Gastroesophageal sphincter (tissue), 3 donors: ENCODE data around the gene CPED1.

ENCODE experiments used
- CTCF ChIP-seq, 4 experiments: fragments of 200-600 bp in 2 of 4; fragments of 450-650 bp in 2 of 4; sonication (generic) in 1 of 4; IDR thresholded peaks; one replicate each; pipeline ENCODE4 v1.5.1; 2017 to 2019; ENCODE audit warnings: antibody characterized with exemption in 4 of 4, mild to moderate bottlenecking in 2 of 4, moderate library complexity in 2 of 4
- EP300 ChIP-seq: sonication (generic); formaldehyde crosslinking; IDR thresholded peaks from one replicate; pipeline ENCODE4 v1.6.1; 2017; ENCODE audit warnings: antibody characterized with exemption, mild to moderate bottlenecking

- TF ChIP-seq EP300 (no peak), CTCF (IDR thresholded peaks at IDR 0.05) (no peak)
Observed at GRCh38 chr7:121300685-121301420, 312.3 kb downstream of the CPED1 start.
